H1 (cell line): ENCODE results near the gene CHST13. TPM values are rescaled to one million over a fixed set of nuclear protein-coding genes. Genes with fewer than 3 reads are reported as not detected.

Experiments used
- BACH1 ChIP-seq: IDR thresholded peaks from 2 replicates; pipeline ENCODE4 v1.6.1; 2012; ENCODE audit warnings: low read length, improper control_type of control experiment
- CHD7 ChIP-seq: fragments of 300-600 bp; sonication (generic); IDR thresholded peaks from 2 replicates; pipeline ENCODE4 v1.7.1; 2012; ENCODE audit warnings: low read length, moderate library complexity, mild to moderate bottlenecking, inconsistent platforms; ENCODE audit not compliant: insufficient replicate concordance
- EZH2 ChIP-seq: fragments of 200-600 bp; sonication (generic); IDR thresholded peaks from 2 replicates; pipeline ENCODE4 v1.7.1; 2012; ENCODE audit warnings: low read depth, mild to moderate bottlenecking, moderate library complexity, low read length, inconsistent platforms; ENCODE audit not compliant: severe bottlenecking
- GTF2F1 ChIP-seq: IDR thresholded peaks from 2 replicates; pipeline ENCODE4 v1.6.1; 2012; ENCODE audit warnings: low read depth, low read length, improper control_type of control experiment, borderline replicate concordance
- MAFK ChIP-seq: IDR thresholded peaks from 2 replicates; pipeline ENCODE4 v1.6.1; 2012; ENCODE audit warnings: low read depth, mild to moderate bottlenecking, improper control_type of control experiment, low read length
- MAX ChIP-seq: IDR thresholded peaks from 2 replicates; pipeline ENCODE4 v1.6.1; 2012; ENCODE audit warnings: inconsistent platforms
- TAF1 ChIP-seq: IDR thresholded peaks from 2 replicates; pipeline ENCODE4 v1.6.1; 2011; ENCODE audit warnings: mild to moderate bottlenecking, low read depth, low read length
- TEAD4 ChIP-seq: IDR thresholded peaks from 2 replicates; pipeline ENCODE4 v1.6.1; 2012; ENCODE audit warnings: low read depth, low read length, inconsistent platforms, mixed read lengths
- YY1 ChIP-seq: IDR thresholded peaks from 2 replicates; pipeline ENCODE4 v1.6.1; 2011; ENCODE audit warnings: low read depth, mild to moderate bottlenecking, low read length
- polyA plus RNA-seq, 7 experiments: library from polyadenylated mRNA; depleted of rRNA in 3 of 7; stranded (reverse) in 5 of 7; unstranded in 2 of 7; fragments of >200 nt in 5 of 7; fragments of 200-250 nt in 2 of 7; gene quantifications; 1 replicate in 5 of 7; 2 replicates in 1 of 7; 4 replicates in 1 of 7; pipeline versions ENCODE4 v1.2.1 to v1.2.3, GENCODE V29; 2011 to 2013; ENCODE audit warnings: missing spikeins in 2 of 7, mixed read lengths in 2 of 7
- total RNA-seq: library from RNA; stranded (reverse); fragmentation: NEBNext Ultra II Directional; extraction: Animal tissue kit (Norgen Biotek cat#: 25700); gene quantifications from 2 replicates; pipeline ENCODE4 v1.2.1, GENCODE V29; 2021

CHST13 gene
- total and polyA plus RNA-seq, 2 of the 8 experiments (the other 6 are each of a cell fraction or from before 2014, with no cell fraction given), result 5.4 to 11.7 TPM

- TF ChIP-seq CHD7, result no peak
- TF ChIP-seq GTF2F1, result no peak
- no peak for TF ChIP-seq TEAD4
- TF ChIP-seq YY1, result no peak
- TF ChIP-seq TAF1, result 0 out of 2 replicates have a peak, but pooled peaks have one; percentile 23
- TF ChIP-seq MAFK, result no peak
- TF ChIP-seq MAX, result peak; percentile 52; the same call in 1 of the 2 replicates
- TF ChIP-seq EZH2, result no peak
- no peak for TF ChIP-seq BACH1
These were observed 47.5 kb upstream of the CHST13 start (continued) for GRCh38 chr3:126476166-126477060.
